GM12878 (cell line): Measurements from ENCODE around the gene XPO6. TPM values are rescaled to one million over a fixed set of nuclear protein-coding genes. Genes with fewer than 3 reads are reported as not detected.

Experiments
- ASH2L ChIP-seq: fragments of 300-600, 200-600 bp; sonication (generic); IDR thresholded peaks from 2 replicates; pipeline ENCODE4 v1.6.1; 2017; ENCODE audit warnings: low read depth, mild to moderate bottlenecking, borderline replicate concordance
- BACH1 ChIP-seq: fragments of 450-650 bp; IDR thresholded peaks from 2 replicates; pipeline ENCODE4 v1.6.1; 2017; ENCODE audit warnings: mild to moderate bottlenecking, borderline replicate concordance
- BHLHE40 ChIP-seq, 2 experiments: fragments of 450-650 bp in 1 of 2; IDR thresholded peaks; 2 replicates each; pipeline ENCODE4 v1.6.1; 2011 to 2017; ENCODE audit warnings: low read depth in 2 of 2, borderline replicate concordance in 1 of 2, improper control_type of control experiment in 1 of 2, low read length in 1 of 2, mild to moderate bottlenecking in 1 of 2
- BMI1 ChIP-seq: fragments of 450-650 bp; IDR thresholded peaks from 2 replicates; pipeline ENCODE4 v1.6.1; 2016; ENCODE audit warnings: mild to moderate bottlenecking, moderate library complexity, borderline replicate concordance
- CBX3 ChIP-seq: fragments of 200-600 bp; sonication (generic); IDR thresholded peaks from 2 replicates; pipeline ENCODE4 v1.6.1; 2016; ENCODE audit warnings: low read depth, borderline replicate concordance
- CUX1 ChIP-seq: IDR thresholded peaks from 2 replicates; pipeline ENCODE4 v1.6.1; 2012; ENCODE audit warnings: improper control_type of control experiment, low read depth, low read length; ENCODE audit not compliant: insufficient replicate concordance
- FOXK2 ChIP-seq: fragments of 450-650 bp; IDR thresholded peaks from 2 replicates; pipeline ENCODE4 v1.6.1; 2017; ENCODE audit warnings: mild to moderate bottlenecking, moderate library complexity
- IRF5 ChIP-seq: fragments of 450-650 bp; IDR thresholded peaks from 2 replicates; pipeline ENCODE4 v1.6.1; 2017; ENCODE audit warnings: borderline replicate concordance
- JUND ChIP-seq: IDR thresholded peaks from 2 replicates; pipeline ENCODE4 v1.6.1; 2012; ENCODE audit warnings: low read depth, mild to moderate bottlenecking, low read length, improper control_type of control experiment, moderate library complexity
- LARP7 ChIP-seq: fragments of 450-650 bp; IDR thresholded peaks from 2 replicates; pipeline ENCODE4 v1.6.1; 2017; ENCODE audit warnings: mild to moderate bottlenecking
- MEF2B ChIP-seq: fragments of 450-650 bp; IDR thresholded peaks from 2 replicates; pipeline ENCODE4 v1.6.1; 2018; ENCODE audit warnings: mild to moderate bottlenecking, moderate library complexity; ENCODE audit not compliant: partially characterized antibody, poor library complexity, severe bottlenecking
- NR2C2 ChIP-seq: IDR thresholded peaks from 2 replicates; pipeline ENCODE4 v1.6.1; 2011; ENCODE audit warnings: borderline replicate concordance, low read depth; ENCODE audit not compliant: control insufficient read depth, insufficient read length
- PAX8 ChIP-seq: fragments of 450-650 bp; IDR thresholded peaks from 2 replicates; pipeline ENCODE4 v1.6.1; 2017; ENCODE audit warnings: mild to moderate bottlenecking, moderate library complexity
- PRDM15 ChIP-seq: fragments of 450-650 bp; formaldehyde crosslinking; IDR thresholded peaks from 2 replicates; pipeline ENCODE4 v1.4.0; 2020; ENCODE audit warnings: mild to moderate bottlenecking, moderate library complexity
- SP1 ChIP-seq: IDR thresholded peaks from one replicate; pipeline ENCODE4 v1.6.1; 2011; ENCODE audit warnings: low read depth, low read length
- SUZ12 ChIP-seq: fragments of 200-600 bp; sonication (generic); IDR thresholded peaks from one replicate; pipeline ENCODE4 v1.6.1; 2018; ENCODE audit warnings: antibody characterized with exemption, mild to moderate bottlenecking; ENCODE audit not compliant: unreplicated experiment
- TARDBP ChIP-seq: IDR thresholded peaks from 2 replicates; pipeline ENCODE4 v1.6.1; 2016; ENCODE audit warnings: borderline replicate concordance
- YBX1 ChIP-seq: fragments of 450-650 bp; IDR thresholded peaks from 2 replicates; pipeline ENCODE4 v1.6.1; 2016; ENCODE audit warnings: antibody characterized with exemption
- ZSCAN29 ChIP-seq: fragments of 450-650 bp; IDR thresholded peaks from 2 replicates; pipeline ENCODE4 v1.6.1; 2017; ENCODE audit warnings: mild to moderate bottlenecking, moderate library complexity
- polyA plus RNA-seq, 11 experiments: library from polyadenylated mRNA; depleted of rRNA in 4 of 11; unstranded in 6 of 11; stranded (reverse) in 5 of 11; fragments of >200 nt; fragmentation: Nextera tagmentation in 4 of 11; fragmentation: Illumina TruSeq in 1 of 11; extraction: Ambion mirVana in 4 of 11; extraction: Trizol in 1 of 11; gene quantifications; 1 replicate in 1 of 11; 2 replicates in 10 of 11; pipeline versions ENCODE4 v1.2.1 to v1.2.3, GENCODE V29; 2011 to 2016; ENCODE audit warnings: inconsistent platforms in 2 of 11, missing spikeins in 2 of 11, low read depth in 1 of 11
- total RNA-seq, 4 experiments: library from RNA; depleted of rRNA in 3 of 4; stranded (reverse); fragments of >200 nt in 3 of 4; fragmentation: Illumina TruSeq in 1 of 4; extraction: Trizol in 1 of 4; gene quantifications; 2 replicates each; pipeline versions ENCODE4 v1.2.1 to v1.2.3, GENCODE V29; 2013 to 2021

The XPO6 gene
- total and polyA plus RNA-seq, 10 of the 15 experiments (the other 5 are each of a cell fraction or from before 2014, with no cell fraction given): 9.9 to 246 (median 110) TPM

GRCh38 chr16:28211758-28212531, at the start of gene XPO6 (continued):
- TF ChIP-seq CUX1 (no peak), BHLHE40 (IDR thresholded peaks at IDR 0.05; ENCODE audit: borderline replicate concordance in 1 of 2, low read depth in 2 of 2, low read length in 1 of 2) (peak; percentile 92 to 95), TARDBP (peak; percentile 88), JUND (no peak), BMI1 (no peak), SUZ12 (no peak), LARP7 (peak; percentile 86), ZSCAN29 (0 out of 2 replicates have a peak, but pooled peaks have one; percentile 60), NR2C2 (no peak), CBX3 (no peak), PAX8 (no peak), BACH1 (peak; percentile 94), PRDM15 (CRISPR knock-in tag) (no peak), ASH2L (no peak), FOXK2 (peak; percentile 51; the same call in 1 of the 2 replicates), MEF2B (peak; percentile 58), IRF5 (no peak), SP1 (peak; percentile 58), YBX1 (no peak)
